ENCODE data around the gene PRRT3.
"Not testable (repeated sequence)": the region's sequence is repeated elsewhere in the genome, so short reads cannot be mapped to it uniquely, and the experiment has no call there.

The PRRT3 gene

DNA sequence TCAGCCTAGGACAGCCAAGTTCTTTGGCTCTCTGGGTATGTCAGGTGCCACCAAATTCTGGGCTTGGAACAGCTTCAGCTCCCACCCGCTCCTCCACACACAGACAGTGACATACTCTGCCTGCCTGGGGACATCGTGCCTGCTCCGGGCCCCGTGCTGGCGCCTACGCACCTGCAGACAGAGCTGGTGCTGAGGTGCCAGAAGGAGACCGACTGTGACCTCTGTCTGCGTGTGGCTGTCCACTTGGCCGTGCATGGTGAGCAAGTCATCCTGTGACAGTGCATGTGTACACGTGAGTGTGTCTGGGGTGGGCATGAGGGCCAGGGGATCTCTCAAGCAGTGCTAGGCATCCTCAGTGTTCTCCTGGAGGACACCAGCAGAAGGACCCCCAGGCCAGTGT, 34.4 kb downstream of the PRRT3 start:
- DNase-seq (ENCODE audit: low spot score): no peak

- DNase-seq (ENCODE audit: low spot score): peak; percentile 66
Observed at GRCh38 chr3:9916734-9917680, 35.2 kb downstream of the PRRT3 start, which contains the start of gene IL17RC. Gene IL17RC (plus strand): TSS chr3:9917098. CDS start chr3:9917316, 218 bp downstream.

- no peak for DNase-seq (ENCODE audit: low spot score)
Observed at GRCh38 chr3:9916346-9916733, 35.9 kb downstream of the PRRT3 start.

DNA sequence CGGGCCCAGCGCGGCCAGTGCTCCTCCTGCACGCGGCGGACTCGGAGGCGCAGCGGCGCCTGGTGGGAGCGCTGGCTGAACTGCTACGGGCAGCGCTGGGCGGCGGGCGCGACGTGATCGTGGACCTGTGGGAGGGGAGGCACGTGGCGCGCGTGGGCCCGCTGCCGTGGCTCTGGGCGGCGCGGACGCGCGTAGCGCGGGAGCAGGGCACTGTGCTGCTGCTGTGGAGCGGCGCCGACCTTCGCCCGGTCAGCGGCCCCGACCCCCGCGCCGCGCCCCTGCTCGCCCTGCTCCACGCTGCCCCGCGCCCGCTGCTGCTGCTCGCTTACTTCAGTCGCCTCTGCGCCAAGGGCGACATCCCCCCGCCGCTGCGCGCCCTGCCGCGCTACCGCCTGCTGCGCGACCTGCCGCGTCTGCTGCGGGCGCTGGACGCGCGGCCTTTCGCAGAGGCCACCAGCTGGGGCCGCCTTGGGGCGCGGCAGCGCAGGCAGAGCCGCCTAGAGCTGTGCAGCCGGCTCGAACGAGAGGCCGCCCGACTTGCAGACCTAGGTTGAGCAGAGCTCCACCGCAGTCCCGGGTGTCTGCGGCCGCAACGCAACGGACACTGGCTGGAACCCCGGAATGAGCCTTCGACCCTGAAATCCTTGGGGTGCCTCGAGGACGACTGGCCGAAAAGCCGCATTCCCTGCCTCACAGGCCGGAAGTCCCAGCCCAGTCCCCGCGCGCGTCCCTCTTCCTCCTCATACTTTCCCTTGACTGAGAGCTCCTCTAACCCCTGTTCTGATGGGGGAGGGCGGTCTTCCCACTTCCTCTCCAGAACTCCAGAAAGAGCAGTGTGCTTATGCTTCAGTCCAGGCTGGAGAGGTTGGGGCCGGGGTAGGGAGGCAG, 36.7 kb downstream of the PRRT3 start:
- DNase-seq (ENCODE audit: low spot score): peak; percentile 60

DNA sequence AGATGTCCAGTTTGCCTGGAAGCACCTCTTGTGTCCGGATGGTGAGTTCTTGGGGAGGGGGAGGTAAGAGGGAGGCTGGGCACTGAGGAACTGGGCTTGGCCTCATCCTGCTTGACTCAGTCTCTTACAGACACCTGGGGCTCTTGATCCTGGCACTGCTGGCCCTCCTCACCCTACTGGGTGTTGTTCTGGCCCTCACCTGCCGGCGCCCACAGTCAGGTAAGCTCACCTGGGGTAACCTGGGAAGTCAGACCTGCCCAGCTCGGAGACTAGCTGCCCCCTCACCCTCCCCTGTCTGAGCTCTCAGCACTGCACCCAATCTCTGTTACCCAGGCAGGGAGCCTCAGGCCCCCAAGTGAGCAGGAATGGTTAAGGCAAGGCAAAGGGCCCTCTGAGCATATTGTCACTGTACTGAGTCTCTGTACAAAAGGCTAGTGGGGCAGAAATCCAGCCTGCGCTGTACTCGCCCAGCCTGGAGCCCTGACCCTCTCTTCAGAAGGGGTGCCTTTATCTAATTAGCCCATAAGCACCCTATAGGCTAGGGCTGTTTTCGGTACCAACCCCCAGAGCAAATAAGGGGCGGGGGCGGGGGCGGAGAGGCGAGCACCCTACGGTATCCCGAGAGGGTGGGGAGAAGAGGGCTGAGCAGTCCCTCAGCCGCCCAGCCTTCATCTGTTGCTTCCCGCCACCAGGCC, 37.5 kb downstream of the PRRT3 start:
- DNase-seq (ENCODE audit: low spot score): no peak

DNA sequence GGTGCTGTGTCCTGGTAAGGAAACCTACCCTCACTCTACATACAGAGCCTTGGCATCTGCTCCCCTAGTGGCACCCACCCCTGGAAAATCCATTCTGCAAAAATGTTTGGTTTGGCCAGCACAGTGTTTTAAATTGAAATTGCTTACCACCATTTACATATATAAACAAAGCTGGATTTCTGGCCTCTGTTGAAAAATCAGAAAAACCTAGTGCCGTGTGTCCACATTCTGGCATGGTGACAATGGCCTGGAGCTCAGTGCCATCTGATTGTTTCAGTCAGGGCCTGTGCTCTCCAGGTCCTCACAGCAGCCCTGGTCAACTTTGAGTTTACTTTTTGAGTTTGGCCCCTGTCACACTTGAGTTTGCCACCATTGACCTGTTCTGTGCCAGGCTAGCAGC, 38.2 kb downstream of the PRRT3 start:
- DNase-seq (ENCODE audit: low spot score): no peak

DNA sequence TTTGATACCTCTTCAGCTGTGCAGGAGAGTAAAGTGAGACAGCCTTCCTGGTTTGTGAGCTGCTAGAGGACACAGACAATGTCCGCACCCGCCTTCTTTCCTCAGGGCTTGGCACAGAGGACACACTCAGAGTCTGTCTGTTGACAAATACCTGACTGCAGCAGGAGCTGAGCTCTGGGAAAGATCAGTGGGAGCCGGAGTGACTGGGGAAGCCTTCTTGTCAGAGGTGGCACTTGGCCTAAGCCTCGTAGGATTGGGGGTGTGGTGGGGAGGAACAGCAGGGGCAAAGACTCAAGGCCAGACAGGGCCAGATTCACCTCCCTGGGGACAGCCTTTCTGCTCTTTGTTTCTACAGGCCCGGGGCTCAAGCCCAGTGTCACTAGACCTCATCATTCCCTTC, 38.6 kb downstream of the PRRT3 start:
- DNase-seq (ENCODE audit: low spot score): no peak

- DNase-seq (ENCODE audit: low spot score): peak; percentile 44
Observed at GRCh38 chr3:9912294-9912935, 39.8 kb downstream of the PRRT3 start.

DNA sequence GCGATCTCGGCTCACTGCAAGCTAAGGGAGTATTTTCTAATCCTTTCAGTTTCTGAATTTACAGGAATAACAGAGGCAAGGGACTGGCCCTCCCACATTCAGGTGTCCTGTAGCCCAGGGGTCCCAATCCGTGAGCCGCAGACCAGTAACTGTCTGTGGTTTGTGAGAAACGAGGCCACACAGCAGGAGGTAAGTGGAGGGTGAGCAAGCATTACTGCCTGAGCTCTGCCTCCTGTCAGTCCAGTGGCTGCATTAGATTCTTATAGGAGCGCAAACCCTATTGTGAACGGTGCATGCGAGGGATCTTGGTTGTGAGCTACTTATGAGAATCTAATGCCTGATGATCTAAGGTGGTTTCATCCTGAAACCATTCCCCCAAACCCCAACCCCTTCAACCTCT, 40.3 kb downstream of the PRRT3 start:
- no peak for DNase-seq (ENCODE audit: low spot score)

DNA sequence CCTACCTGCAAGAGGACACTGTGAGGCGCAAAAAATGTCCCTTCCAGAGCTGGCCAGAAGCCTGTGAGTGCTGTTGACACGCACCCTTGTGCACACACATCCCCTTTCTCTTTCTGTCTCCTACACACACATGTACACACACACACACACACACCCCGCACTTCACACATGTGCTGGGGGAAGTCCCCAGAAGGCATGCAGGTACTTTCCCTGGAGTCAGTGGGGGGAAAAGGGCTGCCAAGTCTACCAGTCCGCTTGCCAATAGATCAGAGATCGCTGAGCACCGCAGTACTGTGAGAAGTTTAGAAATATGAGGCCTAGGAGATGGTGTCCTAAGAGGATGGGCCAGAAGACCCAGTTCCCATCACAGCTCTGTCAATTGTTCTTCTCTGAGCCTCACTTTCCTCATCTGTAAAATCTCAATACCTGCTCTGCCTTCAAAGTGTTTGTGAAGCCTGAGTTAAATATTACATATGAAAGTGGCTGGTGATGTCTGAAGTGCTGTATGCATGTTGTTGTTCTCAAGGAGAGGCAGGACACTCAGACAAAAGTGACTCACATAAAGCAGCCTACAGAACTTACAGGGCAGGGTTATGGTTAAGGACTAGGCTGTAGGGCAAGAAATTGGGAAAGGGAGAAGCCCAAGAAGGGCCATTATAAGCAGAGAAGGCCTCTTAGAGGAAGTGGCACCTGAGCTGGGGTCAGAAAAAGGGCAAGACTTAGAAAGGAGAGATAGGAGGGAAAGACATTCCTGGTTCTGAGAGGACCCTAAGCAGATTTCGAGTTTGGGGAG, 42.8 kb downstream of the PRRT3 start:
- no peak for DNase-seq (ENCODE audit: low spot score)

DNA sequence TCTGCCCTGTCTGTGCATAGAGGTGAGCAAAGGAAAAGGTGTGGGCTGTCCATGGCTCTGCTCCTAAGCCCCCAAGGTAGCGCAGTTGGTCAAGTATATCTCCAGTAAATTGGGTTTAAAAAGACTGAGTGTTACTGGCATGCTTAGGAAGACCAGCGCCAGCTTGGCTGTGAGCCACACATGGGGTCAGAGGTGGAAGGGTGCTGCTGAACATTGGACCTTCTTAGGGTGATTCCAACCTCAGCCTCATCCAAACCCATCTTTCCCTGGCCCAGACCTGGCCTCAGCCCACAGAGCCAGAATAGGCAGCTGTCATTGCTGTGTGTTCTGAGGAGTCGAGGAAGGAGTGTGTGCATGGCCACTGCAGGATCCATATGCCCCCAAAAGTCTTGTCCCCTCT, 43.9 kb downstream of the PRRT3 start:
- no peak for DNase-seq (ENCODE audit: low spot score)

- DNase-seq (ENCODE audit: low spot score): no peak
Observed at GRCh38 chr3:9906480-9906879, 45.7 kb downstream of the PRRT3 start.

- no peak for DNase-seq (ENCODE audit: low spot score)
Observed at GRCh38 chr3:9903904-9904303, 48.3 kb downstream of the PRRT3 start.

GRCh38 chr3:9903238-9903624, 49.0 kb downstream of the PRRT3 start:
- DNase-seq (ENCODE audit: low spot score): no peak

DNA sequence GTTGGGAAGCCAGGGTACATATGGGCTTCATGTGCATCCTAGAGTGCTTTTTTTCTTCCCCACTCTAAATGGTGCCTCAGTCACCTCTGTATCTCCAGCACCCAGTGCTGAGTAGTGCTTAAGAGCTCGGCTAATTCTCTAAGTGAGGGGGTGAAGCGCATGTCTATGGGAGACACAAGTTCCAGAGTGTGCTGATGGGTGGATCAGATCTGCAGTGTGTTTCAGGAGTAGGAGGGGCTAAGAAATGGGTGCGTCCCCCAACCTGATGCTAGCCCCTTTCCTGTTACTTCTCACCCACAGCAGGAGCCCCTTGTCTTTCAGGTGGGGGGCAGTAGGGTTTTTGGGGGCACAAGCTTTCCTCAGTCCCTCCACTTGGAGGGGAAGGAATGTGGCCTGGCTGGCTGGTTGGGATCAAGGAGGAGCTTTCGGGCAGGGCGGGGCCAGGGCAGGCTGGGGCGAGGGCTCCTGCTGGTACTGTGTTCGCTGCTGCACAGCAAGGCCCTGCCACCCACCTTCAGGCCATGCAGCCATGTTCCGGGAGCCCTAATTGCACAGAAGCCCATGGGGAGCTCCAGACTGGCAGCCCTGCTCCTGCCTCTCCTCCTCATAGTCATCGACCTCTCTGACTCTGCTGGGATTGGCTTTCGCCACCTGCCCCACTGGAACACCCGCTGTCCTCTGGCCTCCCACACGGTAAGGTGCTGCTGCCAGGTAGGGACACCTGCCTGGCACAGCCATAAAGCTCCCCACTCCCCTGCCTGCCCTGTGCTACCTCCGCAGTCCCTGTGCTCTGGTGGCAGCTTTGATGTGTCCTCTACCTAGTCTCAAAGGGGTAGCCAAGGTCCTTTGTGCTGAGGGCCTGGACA, 49.6 kb downstream of the PRRT3 start, which contains the start of gene IL17RE:
Gene IL17RE, plus strand, starts transcription at position 477 of the 866 bp plus-strand sequence. Its CDS starts 85 bp downstream, at position 562.
- no peak for DNase-seq (ENCODE audit: low spot score)

DNA sequence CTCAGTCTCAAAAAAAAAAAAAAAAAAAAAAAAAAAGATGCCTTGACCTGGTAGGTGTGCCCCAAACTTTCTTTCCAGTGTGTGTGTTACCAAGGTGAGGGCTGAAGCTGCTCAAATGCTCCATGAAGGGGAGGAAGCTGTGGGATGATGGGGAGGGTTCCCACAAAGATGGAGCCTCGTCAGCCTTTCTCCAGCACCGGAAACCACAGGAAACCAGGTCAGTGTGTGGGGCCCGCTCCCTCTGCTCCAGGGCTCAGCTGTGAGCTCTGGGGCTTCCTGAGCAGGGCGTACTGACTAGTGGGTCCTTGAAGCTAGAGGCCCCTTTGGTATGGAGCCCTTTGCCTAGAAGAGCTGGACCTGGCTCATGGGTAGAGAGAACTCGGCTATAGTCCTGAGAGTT, 50.2 kb downstream of the PRRT3 start:
- DNase-seq (ENCODE audit: low spot score): no peak

DNA sequence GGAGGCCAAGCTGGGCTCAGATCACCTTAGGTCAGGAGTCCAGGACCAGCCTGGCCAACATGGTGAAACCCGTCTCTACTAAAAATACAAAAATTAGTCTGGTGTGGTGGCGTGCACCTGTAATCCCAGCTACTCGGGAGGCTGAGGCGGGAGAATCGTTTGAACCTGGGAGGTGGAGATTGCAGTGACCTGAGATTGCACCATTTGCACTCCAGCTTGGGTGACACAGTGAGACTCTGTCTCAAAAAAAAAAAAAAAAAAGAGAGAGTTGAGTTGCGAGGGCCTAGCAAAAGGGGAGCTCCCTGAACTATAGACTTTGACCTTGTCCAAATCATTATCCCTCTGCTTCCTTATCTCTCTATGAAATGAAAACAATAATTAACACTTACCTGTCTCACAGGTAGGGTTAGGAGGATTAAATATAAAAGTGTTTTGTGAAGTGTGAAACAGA, 51.2 kb downstream of the PRRT3 start:
- not testable (repeated sequence) for DNase-seq (ENCODE audit: low spot score)

DNA sequence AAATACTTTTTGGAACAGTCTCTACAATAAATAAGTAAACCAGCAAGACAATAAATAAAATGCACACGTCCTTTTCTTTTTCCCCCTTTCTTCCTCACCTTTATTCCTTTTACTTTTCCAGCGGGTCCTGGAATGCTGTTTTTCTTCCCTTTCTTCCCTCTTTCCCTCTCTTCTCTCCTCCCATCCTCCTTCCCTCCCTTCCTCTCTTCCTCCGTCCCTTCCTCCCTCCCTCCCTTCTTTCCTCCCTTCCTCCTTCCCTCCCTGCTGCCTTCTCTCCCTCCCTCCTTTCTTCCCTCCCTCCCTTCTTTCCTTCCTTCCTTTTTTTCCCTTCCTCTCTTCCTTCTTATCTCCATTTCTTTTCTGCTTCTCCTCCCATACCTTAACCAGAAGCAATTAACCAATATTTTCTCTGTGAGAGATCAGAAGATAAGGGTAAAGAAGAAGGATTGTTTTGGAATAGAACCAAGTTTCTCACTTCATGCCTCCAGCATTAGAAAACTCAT, 52.9 kb downstream of the PRRT3 start:
- DNase-seq (ENCODE audit: low spot score): no peak

- DNase-seq (ENCODE audit: low spot score): no peak
Observed at GRCh38 chr3:9898467-9899241, 53.6 kb downstream of the PRRT3 start.

Measured in hematopoietic multipotent progenitor cell treated with erythropoietin and hydrocortisone succinate and interleukin-3 and kit ligand, for 15 days (in vitro differentiated cells).